Activated CD4-positive, CD25-positive, alpha-beta regulatory T cell treated with anti-CD3 and anti-CD28 coated beads, Interleukin-2, amount 50 U/mL, for 16 hours (primary cell): ENCODE data around the gene PITHD1.
"Not testable (repeated sequence)": the region's sequence is repeated elsewhere in the genome, so short reads cannot be mapped to it uniquely, and the experiment has no call there.

Source experiments
- DNase-seq: peaks from one replicate; pipeline ENCODE4 v3.0.0-alpha.2; 2020; ENCODE audit warnings: low read depth, low spot score

Gene PITHD1

GRCh38 chr1:23777979-23778814, at the start of gene PITHD1:
Gene PITHD1, plus strand, starts transcription at chr1:23778418. Its CDS starts 98 bp downstream, at chr1:23778516.
- DNase-seq: peak; percentile 58

DNA sequence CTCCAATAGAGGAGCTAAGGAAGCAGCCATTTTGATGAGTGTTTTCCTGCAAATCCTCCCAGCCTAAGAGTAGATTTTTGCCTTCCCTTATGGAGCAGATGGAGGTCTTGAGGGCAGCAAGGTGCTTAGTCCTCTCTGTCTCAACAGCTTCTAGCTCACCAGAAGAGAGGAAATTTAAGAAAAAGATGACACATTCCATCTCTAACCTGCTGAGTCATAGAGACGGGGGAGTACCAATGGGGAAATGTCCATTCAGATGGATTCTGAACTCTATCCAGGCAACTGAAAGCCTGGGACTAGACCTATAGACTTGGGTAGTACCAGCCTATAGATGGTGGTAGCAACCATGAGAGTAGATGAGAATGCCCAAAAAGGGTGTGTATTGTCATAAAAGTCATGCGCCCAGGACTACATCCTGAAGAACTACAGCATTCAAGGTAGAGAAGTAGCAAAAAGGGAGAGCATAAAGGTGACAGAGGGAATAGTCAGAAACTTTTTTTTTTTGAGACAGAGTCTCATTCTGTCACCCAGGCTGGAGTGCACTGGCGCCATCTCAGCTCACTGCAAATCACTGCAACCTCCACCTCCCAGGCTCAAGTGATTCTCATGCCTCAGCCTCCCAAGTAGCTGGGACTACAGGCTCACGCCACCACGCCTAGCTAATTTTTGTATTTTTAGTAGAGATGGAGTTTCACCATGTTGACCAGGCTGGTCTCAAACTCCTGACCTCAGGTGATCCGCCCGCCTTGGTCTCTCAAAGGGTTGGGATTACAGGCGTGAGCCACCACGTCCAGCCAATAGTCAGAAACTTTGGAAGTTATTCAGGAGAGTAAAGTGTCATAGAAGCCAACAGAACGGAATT, 45.6 kb upstream of the PITHD1 start:
- DNase-seq: no peak

- not testable (repeated sequence) for DNase-seq
These were observed 44.9 kb upstream of the PITHD1 start for GRCh38 chr1:23733281-23733680.

- no peak for DNase-seq
These were observed 41.6 kb upstream of the PITHD1 start for GRCh38 chr1:23736437-23737134.

DNA sequence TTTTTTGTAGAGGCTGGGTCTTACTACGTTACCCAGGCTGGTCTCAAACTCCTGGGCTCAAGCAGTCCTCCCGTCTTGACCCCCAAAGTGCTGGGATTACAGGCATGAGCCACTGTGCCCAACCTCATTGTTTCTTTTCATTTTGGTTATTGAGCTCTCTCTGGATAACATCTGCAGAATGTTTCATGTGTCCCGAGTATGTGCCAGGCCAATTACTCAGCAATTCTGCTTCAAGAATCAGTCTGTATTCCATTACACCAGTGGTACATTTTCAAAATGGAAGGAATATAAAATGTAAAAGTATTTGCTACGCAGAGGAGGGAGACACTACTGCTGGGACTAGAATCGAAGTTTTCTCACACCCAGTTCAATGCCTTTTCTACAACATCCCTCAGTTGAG, 36.6 kb upstream of the PITHD1 start:
- no peak for DNase-seq

- no peak for DNase-seq
These were observed 35.4 kb upstream of the PITHD1 start for GRCh38 chr1:23742670-23743286.

GRCh38 chr1:23743287-23744152, 34.7 kb upstream of the PITHD1 start, which contains the start of gene ELOA:
Gene ELOA, plus strand, starts transcription at chr1:23743471. Its CDS starts 33 bp downstream, at chr1:23743504.
- DNase-seq: peak; percentile 54

- DNase-seq: no peak
These were observed 32.7 kb upstream of the PITHD1 start for GRCh38 chr1:23745515-23745914.

GRCh38 chr1:23748016-23748415, 30.2 kb upstream of the PITHD1 start:
- no peak for DNase-seq

DNA sequence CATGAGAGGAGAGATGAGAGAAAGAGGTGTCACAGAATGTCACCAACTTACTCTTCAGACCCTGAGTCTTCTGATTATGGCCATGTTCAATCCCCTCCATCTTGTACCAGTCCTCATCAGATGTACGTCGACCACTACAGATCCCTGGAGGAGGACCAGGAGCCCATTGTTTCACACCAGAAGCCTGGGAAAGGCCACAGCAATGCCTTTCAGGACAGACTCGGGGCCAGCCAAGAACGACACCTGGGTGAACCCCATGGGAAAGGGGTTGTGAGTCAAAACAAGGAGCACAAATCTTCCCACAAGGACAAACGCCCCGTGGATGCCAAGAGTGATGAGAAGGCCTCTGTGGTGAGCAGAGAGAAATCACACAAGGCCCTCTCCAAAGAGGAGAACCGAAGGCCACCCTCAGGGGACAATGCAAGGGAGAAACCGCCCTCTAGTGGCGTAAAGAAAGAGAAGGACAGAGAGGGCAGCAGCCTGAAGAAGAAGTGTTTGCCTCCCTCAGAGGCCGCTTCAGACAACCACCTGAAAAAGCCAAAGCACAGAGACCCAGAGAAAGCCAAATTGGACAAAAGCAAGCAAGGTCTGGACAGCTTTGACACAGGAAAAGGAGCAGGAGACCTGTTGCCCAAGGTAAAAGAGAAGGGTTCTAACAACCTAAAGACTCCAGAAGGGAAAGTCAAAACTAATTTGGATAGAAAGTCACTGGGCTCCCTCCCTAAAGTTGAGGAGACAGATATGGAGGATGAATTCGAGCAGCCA, 27.0 kb upstream of the PITHD1 start:
- no peak for DNase-seq

DNA sequence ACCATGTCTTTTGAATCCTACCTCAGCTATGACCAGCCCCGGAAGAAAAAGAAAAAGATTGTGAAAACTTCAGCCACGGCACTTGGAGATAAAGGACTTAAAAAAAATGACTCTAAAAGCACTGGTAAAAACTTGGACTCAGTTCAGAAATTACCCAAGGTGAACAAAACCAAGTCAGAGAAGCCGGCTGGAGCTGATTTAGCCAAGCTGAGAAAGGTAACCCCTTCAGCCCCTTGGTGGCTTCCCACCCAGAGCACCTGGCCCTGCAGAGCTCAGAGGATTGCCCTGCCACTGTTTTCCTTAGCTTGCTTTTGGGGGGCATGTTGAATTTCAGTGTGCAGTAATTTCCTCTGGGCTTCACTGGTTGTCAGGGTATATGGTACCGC, 26.4 kb upstream of the PITHD1 start:
- DNase-seq: no peak

DNA sequence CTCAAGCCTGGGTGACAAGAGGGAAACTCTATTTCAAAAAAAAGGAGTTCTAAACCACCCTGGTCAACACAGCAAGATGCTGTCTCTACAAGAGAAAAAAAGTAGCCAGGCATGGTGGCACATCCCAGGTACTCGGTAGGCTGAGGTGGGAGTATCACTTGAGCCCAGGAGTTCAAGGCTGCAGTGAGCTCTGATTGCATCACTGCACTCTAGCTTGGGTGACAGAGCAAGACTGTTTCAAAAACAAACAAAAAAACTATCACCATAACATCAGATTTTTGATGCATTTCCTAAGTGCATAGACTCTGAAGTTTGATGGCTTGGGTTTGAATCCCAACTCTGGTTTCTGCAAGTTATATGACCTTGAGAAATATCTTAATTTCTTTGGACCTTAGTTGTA, 25.3 kb upstream of the PITHD1 start:
- DNase-seq: no peak

- DNase-seq: no peak
These were observed 21.5 kb upstream of the PITHD1 start for GRCh38 chr1:23756676-23757075.

DNA sequence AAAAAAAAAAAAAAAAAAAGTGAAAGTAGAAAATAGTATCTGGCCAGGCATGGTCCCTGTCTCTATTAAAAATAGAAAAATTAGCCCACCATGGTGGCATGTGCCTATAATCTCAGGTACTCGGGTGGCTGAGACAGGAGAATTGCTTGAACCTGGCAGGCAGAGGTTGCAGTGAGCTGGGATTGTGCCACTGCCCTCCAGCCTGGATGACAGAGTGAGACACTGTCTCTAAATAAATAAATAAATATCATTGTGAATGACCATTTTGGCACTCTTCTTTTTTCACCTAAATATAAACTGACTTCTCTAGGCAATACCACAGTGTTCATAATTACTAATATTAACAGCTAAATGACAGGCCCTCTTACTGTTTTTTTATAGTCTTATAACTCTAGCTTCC, 20.4 kb upstream of the PITHD1 start:
- DNase-seq: no peak

- no peak for DNase-seq
These were observed 18.9 kb upstream of the PITHD1 start for GRCh38 chr1:23759277-23759676.

DNA sequence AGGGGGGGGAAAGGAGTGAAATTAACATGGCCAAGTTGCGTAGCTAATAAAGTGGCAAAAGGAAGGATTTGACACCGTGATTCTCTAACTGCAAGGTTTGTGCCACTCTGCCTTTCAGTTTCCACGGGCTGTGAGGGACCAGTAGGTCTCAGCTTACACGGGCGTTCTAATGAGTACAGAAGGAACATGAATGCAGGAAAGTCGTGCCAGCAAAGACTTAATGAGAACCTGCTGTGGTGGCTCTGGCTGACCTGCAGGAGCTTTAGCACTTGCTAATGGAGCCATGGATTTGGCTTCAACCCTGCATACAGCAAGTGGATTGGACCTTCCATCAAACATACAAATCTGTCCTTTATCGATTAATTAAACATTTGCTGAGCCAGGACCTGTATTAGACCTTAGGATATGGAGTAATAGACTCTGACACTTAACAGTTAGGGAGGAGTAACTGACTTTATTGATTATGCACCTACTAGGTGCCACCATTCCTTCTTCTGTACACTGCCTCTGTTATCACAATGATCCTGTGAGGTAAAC, 15.1 kb upstream of the PITHD1 start:
- no peak for DNase-seq

- DNase-seq: no peak
These were observed 9.5 kb upstream of the PITHD1 start for GRCh38 chr1:23768733-23769132.

GRCh38 chr1:23772049-23772853, 6.0 kb upstream of the PITHD1 start:
- DNase-seq: peak; percentile 78

DNA sequence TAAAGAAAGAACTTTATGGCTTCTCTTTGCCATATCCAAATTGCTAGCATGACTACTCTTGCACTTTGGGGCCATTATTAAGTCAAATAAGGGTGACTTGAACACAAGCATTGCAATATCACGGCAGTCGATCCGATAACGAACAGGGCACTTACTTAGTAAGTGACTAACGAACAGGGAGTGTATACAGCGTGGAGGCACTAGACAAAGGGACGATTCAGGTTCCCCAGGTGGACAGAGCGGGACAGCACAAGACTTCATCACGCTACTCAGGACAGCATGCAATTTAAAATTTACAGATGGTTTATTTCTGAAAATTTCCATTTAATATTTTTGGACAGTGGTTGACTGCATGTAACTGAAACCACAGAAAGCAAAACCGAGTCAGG, 5.4 kb upstream of the PITHD1 start:
- no peak for DNase-seq
